Natural killer cell (primary cell): ENCODE measurements around the gene SPPL3. TPM values are rescaled to one million over a fixed set of nuclear protein-coding genes. Genes with fewer than 3 reads are reported as not detected.
A peak's percentile ranks its signal among the peaks of the same experiment; 100 is the strongest.

ENCODE experiments used
- ATAC-seq, 3 donors: fragments of 150-1000 bp in 2 of 3; fragments of 200-7000 bp in 1 of 3; cut with Tn5 transposase; 1 replicate in 1 of 3; 2 replicates in 2 of 3; pipeline ENCODE4 v1.10.0; 2021; ENCODE audit warnings: mild to moderate bottlenecking in 2 of 3, moderate library complexity in 2 of 3
- DNase-seq, 2 donors: peaks; one replicate each; pipeline versions ENCODE4 v3.0.0 to v3.0.0-alpha.2; 2013 to 2021; ENCODE audit warnings: mixed read lengths in 1 of 2
- H3K27ac ChIP-seq: one replicate; pipeline ENCODE4 v1.5.1; 2013; ENCODE audit warnings: mild to moderate bottlenecking, low read length
- H3K27me3 ChIP-seq: one replicate; pipeline ENCODE4 v1.6.1; 2013; ENCODE audit warnings: low read length; ENCODE audit not compliant: control insufficient read depth, insufficient read depth
- H3K36me3 ChIP-seq: one replicate; pipeline ENCODE4 v1.6.1; 2013; ENCODE audit warnings: low read length; ENCODE audit not compliant: control insufficient read depth, insufficient read depth
- H3K4me1 ChIP-seq: one replicate; pipeline ENCODE4 v1.6.1; 2013; ENCODE audit warnings: low read length; ENCODE audit not compliant: control insufficient read depth, insufficient read depth
- H3K4me3 ChIP-seq: one replicate; pipeline ENCODE4 v1.5.1; 2013; ENCODE audit warnings: low read length
- H3K9me3 ChIP-seq: one replicate; pipeline ENCODE4 v1.6.1; 2013; ENCODE audit warnings: low read length; ENCODE audit not compliant: control insufficient read depth, insufficient read depth
- H3K27ac Mint-ChIP-seq, 2 donors: one replicate each; pipeline ENCODE4 v1.8.0; 2022; ENCODE audit warnings: mild to moderate bottlenecking in 2 of 2, mixed read lengths in 2 of 2, moderate library complexity in 1 of 2
- H3K27me3 Mint-ChIP-seq, 2 donors: one replicate each; pipeline ENCODE4 v1.8.0; 2022; ENCODE audit warnings: low read depth in 2 of 2, mixed read lengths in 2 of 2
- H3K36me3 Mint-ChIP-seq: one replicate; pipeline ENCODE4 v1.8.0; 2022; ENCODE audit warnings: mixed read lengths
- H3K4me1 Mint-ChIP-seq, 2 donors: one replicate each; pipeline ENCODE4 v1.8.0; 2022; ENCODE audit warnings: mixed read lengths in 2 of 2
- H3K4me3 Mint-ChIP-seq: one replicate; pipeline ENCODE4 v1.8.0; 2022; ENCODE audit warnings: mild to moderate bottlenecking, moderate library complexity, mixed read lengths
- H3K9me3 Mint-ChIP-seq, 2 donors: one replicate each; pipeline ENCODE4 v1.8.0; 2022; ENCODE audit warnings: mixed read lengths in 2 of 2
- WGBS: methylation state at CpG from one replicate; pipeline ENCODE4 v1.1.7; 2013; ENCODE audit warnings: missing lambda C conversion rate; ENCODE audit not compliant: insufficient coverage; 5-methylcytosine and 5-hydroxymethylcytosine counted together
- intact Hi-C: fragments of 100-400 bp; cut with micrococcal nuclease; formaldehyde crosslinking; loops from one replicate; pipeline ENCODE4 v1.14.2; 2022
- total RNA-seq, 4 donors: library from RNA; stranded (reverse); fragments of 120-200 nt in 1 of 4; gene quantifications; one replicate each; pipeline versions ENCODE4 v1.2.3 to v1.2.4, GENCODE V29; 2013 to 2022
- TF ChIP-seq, protein P1 (sequence below): fragments of 200-600 bp; IDR thresholded peaks from one replicate; pipeline ENCODE4 v1.8.0; 2022; ENCODE audit warnings: antibody characterized with exemption

The SPPL3 gene
- total RNA-seq, 3 donors from 2014 or later (not counting 1 experiment from before 2014, with no cell fraction given), result 31.5 to 40.2 (median 39.9) TPM

DNA sequence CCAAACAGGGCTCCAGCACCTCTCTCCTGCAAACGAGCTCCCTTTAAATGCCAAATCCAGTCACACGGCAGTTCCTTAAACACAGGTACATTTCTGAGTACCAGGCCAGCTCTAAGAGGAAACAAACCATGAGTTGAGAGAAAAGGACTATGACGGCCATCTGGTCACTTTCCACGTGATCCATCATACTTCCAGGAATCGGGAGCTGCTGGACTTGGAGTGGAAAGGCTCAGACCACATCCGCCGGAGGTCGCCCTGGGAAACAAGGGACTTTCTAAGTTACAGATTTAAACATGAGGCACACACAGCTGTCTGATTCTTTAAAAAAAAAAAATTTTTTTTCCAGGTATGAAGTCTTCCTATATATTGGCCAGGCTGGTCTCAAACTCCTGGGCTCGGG lies 139.3 kb downstream of the SPPL3 start:
- Histone ChIP-seq H3K27me3 (no peaks in the 10 kb centered on the region), H3K9me3 (no peaks in the 10 kb centered on the region), H3K36me3 (peaks cover 51% of the 10 kb centered on the region), H3K4me3 (no peak overlapping the region), H3K27ac (no peak overlapping the region), H3K4me1 (no peaks in the 10 kb centered on the region)
- Mint-ChIP-seq H3K36me3 (no peaks in the 10 kb centered on the region), H3K4me1 (no peaks in the 10 kb centered on the region), H3K4me3 (no peak overlapping the region), H3K27ac (no peak overlapping the region), H3K27me3 (no peaks in the 10 kb centered on the region), H3K9me3 (no peaks in the 10 kb centered on the region)
- TF ChIP-seq, protein P1, sequence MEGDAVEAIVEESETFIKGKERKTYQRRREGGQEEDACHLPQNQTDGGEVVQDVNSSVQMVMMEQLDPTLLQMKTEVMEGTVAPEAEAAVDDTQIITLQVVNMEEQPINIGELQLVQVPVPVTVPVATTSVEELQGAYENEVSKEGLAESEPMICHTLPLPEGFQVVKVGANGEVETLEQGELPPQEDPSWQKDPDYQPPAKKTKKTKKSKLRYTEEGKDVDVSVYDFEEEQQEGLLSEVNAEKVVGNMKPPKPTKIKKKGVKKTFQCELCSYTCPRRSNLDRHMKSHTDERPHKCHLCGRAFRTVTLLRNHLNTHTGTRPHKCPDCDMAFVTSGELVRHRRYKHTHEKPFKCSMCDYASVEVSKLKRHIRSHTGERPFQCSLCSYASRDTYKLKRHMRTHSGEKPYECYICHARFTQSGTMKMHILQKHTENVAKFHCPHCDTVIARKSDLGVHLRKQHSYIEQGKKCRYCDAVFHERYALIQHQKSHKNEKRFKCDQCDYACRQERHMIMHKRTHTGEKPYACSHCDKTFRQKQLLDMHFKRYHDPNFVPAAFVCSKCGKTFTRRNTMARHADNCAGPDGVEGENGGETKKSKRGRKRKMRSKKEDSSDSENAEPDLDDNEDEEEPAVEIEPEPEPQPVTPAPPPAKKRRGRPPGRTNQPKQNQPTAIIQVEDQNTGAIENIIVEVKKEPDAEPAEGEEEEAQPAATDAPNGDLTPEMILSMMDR, result no peak
- ATAC-seq (no peak), DNase-seq (no peak)
- intact Hi-C loops, result no loop called here
- WGBS, result 95% methylated on average over 9 of the region's 9 CpGs

DNA sequence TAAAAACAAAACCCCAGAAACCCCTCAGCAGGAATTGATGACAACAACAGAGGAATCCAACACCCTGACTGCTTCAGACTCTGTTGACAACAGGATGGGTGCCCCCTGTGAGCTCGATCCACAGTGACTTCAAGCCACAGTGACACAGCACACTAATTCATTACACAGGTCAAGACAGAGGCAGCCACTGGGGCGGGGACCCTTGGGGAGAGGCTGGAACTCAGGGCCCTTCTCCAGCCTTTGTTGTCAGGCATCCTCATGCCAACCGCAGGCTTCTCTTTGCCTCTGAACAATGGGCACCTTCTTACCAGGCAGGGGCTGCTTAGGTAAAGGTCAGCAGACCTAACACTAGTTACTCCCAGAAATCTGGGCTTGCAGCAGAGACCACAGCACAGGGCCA lies 140.9 kb downstream of the SPPL3 start:
- H3K9me3 ChIP-seq, result no peaks in the 10 kb centered on the region
- no peaks in the 10 kb centered on the region for H3K36me3 Mint-ChIP-seq
- ATAC-seq (no peak), DNase-seq (no peak)
- no peaks in the 10 kb centered on the region for H3K4me1 Mint-ChIP-seq
- H3K27ac ChIP-seq, result no peak overlapping the region
- no peak overlapping the region for H3K4me3 Mint-ChIP-seq
- TF ChIP-seq, protein P1, result no peak
- H3K9me3 Mint-ChIP-seq, result no peaks in the 10 kb centered on the region
- intact Hi-C loops, result no loop called here
- H3K27me3 Mint-ChIP-seq, result no peaks in the 10 kb centered on the region
- peak overlapping the region in 1 of 2 donors; percentile 9 for H3K27ac Mint-ChIP-seq
- no peaks in the 10 kb centered on the region for H3K4me1 ChIP-seq
- H3K4me3 ChIP-seq, result no peak overlapping the region
- WGBS, result 62% methylated on average over 3 of the region's 3 CpGs
- H3K36me3 ChIP-seq, result peaks cover 47% of the 10 kb centered on the region
- no peaks in the 10 kb centered on the region for H3K27me3 ChIP-seq

DNA sequence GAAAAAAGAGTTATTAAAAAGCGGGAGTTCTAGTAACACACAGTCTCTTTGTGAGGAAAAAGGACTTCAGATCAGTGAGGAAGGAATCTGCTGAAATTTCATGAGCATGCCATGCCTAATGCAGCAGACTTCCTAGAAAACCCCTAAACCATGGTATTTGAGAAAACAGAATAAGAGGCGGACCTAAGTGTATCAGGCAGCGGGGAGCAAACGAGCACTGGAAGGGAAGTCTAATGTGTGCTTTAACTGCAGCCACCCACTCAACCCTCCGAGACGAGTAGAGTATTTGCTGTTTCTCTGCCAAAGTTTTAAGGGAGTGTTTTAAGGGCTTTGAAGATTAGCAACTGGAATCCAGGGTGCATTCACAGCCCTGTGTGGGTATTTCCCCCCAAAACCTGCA lies 142.1 kb downstream of the SPPL3 start:
- no peaks in the 10 kb centered on the region for H3K4me1 Mint-ChIP-seq
- Histone ChIP-seq H3K9me3 (no peaks in the 10 kb centered on the region), H3K4me3 (no peak overlapping the region), H3K4me1 (no peaks in the 10 kb centered on the region), H3K27ac (no peak overlapping the region), H3K36me3 (peaks cover 35% of the 10 kb centered on the region), H3K27me3 (no peaks in the 10 kb centered on the region)
- intact Hi-C loops, result no loop called here
- no peak for DNase-seq
- TF ChIP-seq, protein P1, result no peak
- no peaks in the 10 kb centered on the region for H3K27me3 Mint-ChIP-seq
- no peaks in the 10 kb centered on the region for H3K9me3 Mint-ChIP-seq
- no peak for ATAC-seq
- H3K36me3 Mint-ChIP-seq, result no peaks in the 10 kb centered on the region
- no peak overlapping the region for H3K4me3 Mint-ChIP-seq
- H3K27ac Mint-ChIP-seq, result peak overlapping the region in 1 of 2 donors; percentile 2
- 96% methylated on average over 6 of the region's 6 CpGs for WGBS

DNA sequence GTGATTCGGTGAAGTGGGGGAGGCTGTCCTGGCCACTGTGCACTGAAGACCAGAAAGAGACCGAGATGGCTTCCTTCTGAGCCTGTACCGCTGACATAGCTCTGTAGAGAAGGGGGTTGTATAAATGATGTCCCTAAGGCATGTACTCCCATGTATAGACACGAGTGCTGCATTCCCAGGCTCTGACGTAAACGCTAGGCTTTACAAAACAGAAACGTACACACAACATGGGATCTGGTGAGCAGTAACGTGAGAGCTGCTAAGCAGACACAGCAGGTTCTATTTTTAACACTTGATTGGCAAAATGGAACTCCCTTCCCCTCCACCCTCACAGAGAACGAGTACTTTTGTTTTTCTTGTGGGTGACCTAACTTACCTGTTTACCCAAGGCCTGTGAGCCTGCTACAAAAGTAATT lies 142.6 kb downstream of the SPPL3 start:
- TF ChIP-seq, protein P1, result no peak
- Mint-ChIP-seq H3K9me3 (no peaks in the 10 kb centered on the region), H3K27ac (peak overlapping the region; percentile 4 to 8), H3K27me3 (no peaks in the 10 kb centered on the region), H3K4me1 (no peaks in the 10 kb centered on the region), H3K36me3 (no peaks in the 10 kb centered on the region), H3K4me3 (no peak overlapping the region)
- Histone ChIP-seq H3K4me1 (no peaks in the 10 kb centered on the region), H3K27ac (no peak overlapping the region), H3K9me3 (no peaks in the 10 kb centered on the region), H3K36me3 (peaks cover 30% of the 10 kb centered on the region), H3K4me3 (no peak overlapping the region), H3K27me3 (no peaks in the 10 kb centered on the region)
- DNase-seq (peak in 1 of 2 donors; percentile 19), ATAC-seq (no peak)
- WGBS, result 93% methylated on average over 9 of the region's 9 CpGs
- intact Hi-C loops, result no loop called here
